HCT116 (cell line): Measurements from ENCODE around the gene MACIR. TPM values are rescaled to one million over a fixed set of nuclear protein-coding genes. Genes with fewer than 3 reads are reported as not detected.

ENCODE experiments used
- ATAC-seq: fragments of 200-7000 bp; cut with Tn5 transposase; 2 replicates; pipeline ENCODE4 v1.9.1; 2020; ENCODE audit warnings: mild to moderate bottlenecking, moderate library complexity
- BruUV-seq: library from RNA; stranded (reverse); fragments of 400-500 nt; replicated peaks from 2 replicates; lab custom pipeline; 2021; lab: Mats Ljungman, UMichigan
- CTCF ChIA-PET: fragments of 300-600 bp; sonication (Branson Sonifier 250); formaldehyde crosslinking; loops from one replicate; lab custom pipeline; 2021; ENCODE audit warnings: antibody characterized with exemption; lab: Charles Lee
- POLR2A ChIA-PET: fragments of 300-600, 350-600 bp; sonication (Branson Sonifier 250); formaldehyde crosslinking; loops from one replicate; lab custom pipeline; 2021; ENCODE audit warnings: antibody characterized with exemption; lab: Charles Lee
- RAD21 ChIA-PET, 2 experiments: fragments of 300-600 bp; sonication (Branson Sonifier 250); formaldehyde crosslinking; loops; one replicate each; lab custom pipeline; 2023; ENCODE audit warnings: low total read pairs in 2 of 2; ENCODE audit not compliant: uncharacterized antibody in 2 of 2, unreplicated experiment in 2 of 2, low non-redundant PET in 1 of 2; lab: Charles Lee
- DNase-seq: peaks from one replicate; pipeline ENCODE4 v3.0.0-alpha.2; 2010; ENCODE audit warnings: low read depth, low spot score
- H2AFZ ChIP-seq: fragments of 200-600 bp; shearing (Covaris generic), sonication (generic); 2 replicates; pipeline ENCODE4 v1.6.1; 2017; ENCODE audit warnings: low read depth, mixed run types, mixed read lengths, antibody characterized with exemption, low read length; ENCODE audit not compliant: poor library complexity, severe bottlenecking
- H3K27ac ChIP-seq: 2 replicates; pipeline ENCODE4 v1.5.1; 2012; ENCODE audit warnings: low read depth, low read length
- H3K27me3 ChIP-seq: fragments of 200-600 bp; sonication (generic); 2 replicates; pipeline ENCODE4 v1.6.1; 2016; ENCODE audit warnings: mixed run types, low read length, mixed read lengths; ENCODE audit not compliant: insufficient read depth
- H3K36me3 ChIP-seq, 2 experiments: fragments of 200-500 bp in 1 of 2; fragments of 200-600 bp in 1 of 2; sonication (Bioruptor generic) in 1 of 2; sonication (generic) in 1 of 2; 2 replicates each; pipeline versions ENCODE4 v1.5.1 to v1.6.1; 2014 to 2016; ENCODE audit warnings: low read length in 2 of 2, inconsistent platforms in 1 of 2, mixed read lengths in 1 of 2, mixed run types in 1 of 2; ENCODE audit not compliant: insufficient read depth in 2 of 2, control insufficient read depth in 1 of 2
- H3K4me1 ChIP-seq, 2 experiments: fragments of 200-600 bp in 1 of 2; sonication (generic) in 1 of 2; 2 replicates each; pipeline versions ENCODE4 v1.5.1 to v1.6.1; 2012 to 2017; ENCODE audit warnings: low read length in 2 of 2, inconsistent platforms in 1 of 2, mild to moderate bottlenecking in 1 of 2, mixed read lengths in 1 of 2, mixed run types in 1 of 2, moderate library complexity in 1 of 2; ENCODE audit not compliant: insufficient read depth in 2 of 2, control insufficient read depth in 1 of 2
- H3K4me2 ChIP-seq: fragments of 200-600 bp; sonication (generic); 2 replicates; pipeline ENCODE4 v1.6.1; 2017; ENCODE audit warnings: mixed run types, low read length, mixed read lengths
- H3K4me3 ChIP-seq, 2 experiments: fragments of 200-600 bp in 1 of 2; sonication (generic) in 1 of 2; replicated peaks in 1 of 2; 2 replicates each; pipeline ENCODE4 v1.5.1; 2011 to 2016; ENCODE audit warnings: low read length in 2 of 2, control low read depth in 1 of 2, low read depth in 1 of 2, mild to moderate bottlenecking in 1 of 2, mixed read lengths in 1 of 2, mixed run types in 1 of 2
- H3K79me2 ChIP-seq: fragments of 200-600 bp; sonication (generic); 2 replicates; pipeline ENCODE4 v1.6.1; 2017; ENCODE audit warnings: mild to moderate bottlenecking, mixed run types, low read length, moderate library complexity, mixed read lengths; ENCODE audit not compliant: insufficient read depth
- H3K9ac ChIP-seq: fragments of 200-600 bp; sonication (generic); 2 replicates; pipeline ENCODE4 v1.6.1; 2016; ENCODE audit warnings: low read length, mixed read lengths
- H3K9me2 ChIP-seq: fragments of 200-600 bp; sonication (generic), shearing (Covaris generic); 2 replicates; pipeline ENCODE4 v1.6.1; 2017; ENCODE audit warnings: mixed run types, mild to moderate bottlenecking, moderate library complexity; ENCODE audit not compliant: insufficient read depth
- H3K9me3 ChIP-seq, 2 experiments: fragments of 200-500 bp in 1 of 2; fragments of 200-600 bp in 1 of 2; sonication (Bioruptor generic) in 1 of 2; sonication (generic) in 1 of 2; 2 replicates each; pipeline ENCODE4 v1.6.1; 2014 to 2017; ENCODE audit warnings: low read length in 2 of 2, mixed read lengths in 2 of 2, inconsistent platforms in 1 of 2, low read depth in 1 of 2, mild to moderate bottlenecking in 1 of 2, mixed run types in 1 of 2, moderate library complexity in 1 of 2; ENCODE audit not compliant: control insufficient read depth in 1 of 2, insufficient read depth in 1 of 2
- H4K20me1 ChIP-seq: fragments of 200-600 bp; sonication (generic), shearing (Covaris generic); 2 replicates; pipeline ENCODE4 v1.6.1; 2017; ENCODE audit warnings: mixed run types, mild to moderate bottlenecking, moderate library complexity; ENCODE audit not compliant: insufficient read depth
- CBX3 ChIP-seq: IDR thresholded peaks from 2 replicates; pipeline ENCODE4 v1.6.1; 2012; ENCODE audit warnings: low read depth
- EGR1 ChIP-seq: IDR thresholded peaks from 2 replicates; pipeline ENCODE4 v1.6.1; 2012; ENCODE audit warnings: low read depth
- ELF1 ChIP-seq: IDR thresholded peaks from 2 replicates; pipeline ENCODE4 v1.6.1; 2012; ENCODE audit warnings: low read depth, borderline replicate concordance
- EZH2 ChIP-seq: fragments of 200-600 bp; sonication (generic); IDR thresholded peaks from 2 replicates; pipeline ENCODE4 v1.6.1; 2017; ENCODE audit warnings: antibody characterized with exemption, mixed run types
- EZH2phosphoT487 ChIP-seq: fragments of 200-600 bp; IDR thresholded peaks from 2 replicates; pipeline ENCODE4 v1.6.1; 2018; ENCODE audit warnings: antibody characterized with exemption, borderline replicate concordance
- FOSL1 ChIP-seq: IDR thresholded peaks from 2 replicates; pipeline ENCODE4 v1.6.1; 2012; ENCODE audit warnings: low read depth
- JUND ChIP-seq: IDR thresholded peaks from 2 replicates; pipeline ENCODE4 v1.6.1; 2012
- POLR2A ChIP-seq: IDR thresholded peaks from 2 replicates; pipeline ENCODE4 v1.7.0; 2011; ENCODE audit warnings: borderline replicate concordance; ENCODE audit not compliant: insufficient read depth, insufficient read length; ENCODE audit errors: extremely low read depth
- POLR2AphosphoS5 ChIP-seq: IDR thresholded peaks from 2 replicates; pipeline ENCODE4 v1.6.1; 2011; ENCODE audit warnings: mild to moderate bottlenecking, low read depth, low read length, moderate library complexity
- RAD21 ChIP-seq: IDR thresholded peaks from 2 replicates; pipeline ENCODE4 v1.6.1; 2012; ENCODE audit warnings: low read depth, mild to moderate bottlenecking
- SIN3A ChIP-seq: IDR thresholded peaks from 2 replicates; pipeline ENCODE4 v1.6.1; 2012; ENCODE audit warnings: low read depth
- SP1 ChIP-seq: IDR thresholded peaks from 2 replicates; pipeline ENCODE4 v1.6.1; 2012; ENCODE audit warnings: low read depth
- TCF7L2 ChIP-seq: IDR thresholded peaks from 2 replicates; pipeline ENCODE4 v1.7.0; 2011; ENCODE audit warnings: borderline replicate concordance, inconsistent platforms; ENCODE audit not compliant: insufficient read depth, insufficient read length; ENCODE audit errors: extremely low read depth
- YY1 ChIP-seq: IDR thresholded peaks from 2 replicates; pipeline ENCODE4 v1.6.1; 2011; ENCODE audit warnings: low read length, low read depth, moderate library complexity, mild to moderate bottlenecking; ENCODE audit not compliant: insufficient replicate concordance; ENCODE audit errors: extremely low read depth
- ZFX ChIP-seq: fragments of 450-650 bp; IDR thresholded peaks from 2 replicates; pipeline ENCODE4 v1.6.1; 2017
- ZNF274 ChIP-seq: fragments of 200-500 bp; sonication (Bioruptor generic); IDR thresholded peaks from 2 replicates; pipeline ENCODE4 v1.6.1; 2014; ENCODE audit warnings: mild to moderate bottlenecking, low read depth, low read length, inconsistent platforms
- intact Hi-C: fragments of 100-400 bp; cut with micrococcal nuclease; formaldehyde crosslinking; loops from 2 replicates; pipeline ENCODE4 v1.10.0; 2022
- total RNA-seq: library from RNA; stranded (reverse); gene quantifications from one replicate; pipeline ENCODE4 v1.2.1, GENCODE V29; 2021; ENCODE audit not compliant: unreplicated experiment
- TF ChIP-seq, protein P1 (sequence below): IDR thresholded peaks from 2 replicates; pipeline ENCODE4 v1.6.1; 2012
- TF ChIP-seq, protein P2 (sequence below): IDR thresholded peaks from 2 replicates; pipeline ENCODE4 v1.6.1; 2011; ENCODE audit warnings: mild to moderate bottlenecking, low read length, moderate library complexity; ENCODE audit not compliant: insufficient replicate concordance; ENCODE audit errors: extremely low read depth
- TF ChIP-seq, protein P3 (sequence below): IDR thresholded peaks from 2 replicates; pipeline ENCODE4 v1.6.1; 2012; ENCODE audit warnings: low read depth

MACIR gene
- total RNA-seq, 1 experiment from 2014 or later = 10.4 TPM

DNA sequence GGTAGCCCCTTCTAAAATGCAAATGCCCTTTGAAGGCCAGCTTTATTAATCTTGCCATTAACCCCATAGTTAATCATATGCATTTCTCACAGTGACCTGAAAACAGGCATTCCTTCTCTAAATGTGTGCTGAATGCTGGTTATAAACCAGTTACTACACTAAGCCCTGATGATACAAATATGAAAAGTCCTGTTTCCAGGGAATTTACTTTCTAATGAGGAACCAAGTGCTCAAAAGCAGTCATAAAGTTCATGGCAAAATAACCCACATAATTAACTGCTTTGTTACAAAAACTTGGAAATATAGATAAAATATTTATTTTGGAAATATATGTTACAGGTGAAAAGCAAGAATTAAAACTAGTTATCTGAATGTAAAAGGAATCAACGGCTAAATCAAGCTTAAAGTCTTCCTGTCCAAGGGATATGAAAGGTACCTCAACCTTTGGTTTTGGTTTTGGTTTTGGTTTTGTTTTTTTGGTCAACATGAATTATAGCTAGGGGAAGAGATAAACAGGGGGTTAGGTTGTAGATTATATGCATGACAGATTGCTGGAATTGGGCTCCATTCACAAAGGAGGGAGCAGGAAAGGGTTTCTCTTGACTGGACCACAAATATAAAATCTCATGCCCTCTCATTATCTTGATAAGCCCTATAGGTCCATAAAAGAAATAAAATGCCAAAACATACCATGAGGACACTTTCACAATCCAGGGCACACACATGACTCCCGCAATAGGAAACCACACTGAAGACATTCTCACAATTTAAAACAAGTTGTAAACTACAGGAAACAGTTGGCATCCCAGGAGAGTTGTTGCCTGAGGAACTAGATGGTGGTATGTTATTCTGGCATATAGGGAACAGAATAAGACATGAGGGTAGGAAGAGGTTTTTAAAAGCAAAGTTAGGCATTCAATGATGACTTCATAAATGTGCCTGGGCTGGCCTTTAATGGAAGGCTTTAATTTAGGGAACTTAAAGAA lies 46.7 kb upstream of the MACIR start:
- peaks cover 0 to 3% of the 10 kb centered on the region in 2 experiments; a peak in 1 of 4 replicates for H3K4me1 ChIP-seq
- intact Hi-C loops = no loop called here
- no peak overlapping the region for H3K4me2 ChIP-seq
- H3K9me2 ChIP-seq = no peaks in the 10 kb centered on the region
- DNase-seq = no peak
- no peak overlapping the region for H2AFZ ChIP-seq
- H3K36me3 ChIP-seq = no peaks in the 10 kb centered on the region
- no peaks in the 10 kb centered on the region for H3K27me3 ChIP-seq
- H3K9me3 ChIP-seq = no peaks in the 10 kb centered on the region
- RAD21 ChIA-PET = no interaction called here
- no peaks in the 10 kb centered on the region for H3K79me2 ChIP-seq
- no peak overlapping the region for H3K9ac ChIP-seq
- BruUV-seq = no TSS peak
- no peak overlapping the region for H3K4me3 ChIP-seq
- H4K20me1 ChIP-seq = no peaks in the 10 kb centered on the region
- ATAC-seq = no peak
- POLR2A ChIA-PET = no interaction called here
- H3K27ac ChIP-seq = no peak overlapping the region
- CTCF ChIA-PET = interaction anchor here (0.6 to 0.9 kb wide), 2 partner anchors 13 to 759 kb away, joined by 3 read pairs; no protein-coding TSS in a partner anchor
- TF ChIP-seq SIN3A (no peak), POLR2A (no peak), TCF7L2 (no peak), POLR2AphosphoS5 (no peak), JUND (no peak), EGR1 (no peak), SP1 (no peak), ZFX (no peak), CBX3 (no peak), EZH2 (no peak), FOSL1 (no peak), YY1 (no peak), RAD21 (no peak), EZH2phosphoT487 (no peak), ZNF274 (no peak), ELF1 (no peak)
- TF ChIP-seq, protein P1, sequence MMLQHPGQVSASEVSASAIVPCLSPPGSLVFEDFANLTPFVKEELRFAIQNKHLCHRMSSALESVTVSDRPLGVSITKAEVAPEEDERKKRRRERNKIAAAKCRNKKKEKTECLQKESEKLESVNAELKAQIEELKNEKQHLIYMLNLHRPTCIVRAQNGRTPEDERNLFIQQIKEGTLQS = no peak
- TF ChIP-seq, protein P2, sequence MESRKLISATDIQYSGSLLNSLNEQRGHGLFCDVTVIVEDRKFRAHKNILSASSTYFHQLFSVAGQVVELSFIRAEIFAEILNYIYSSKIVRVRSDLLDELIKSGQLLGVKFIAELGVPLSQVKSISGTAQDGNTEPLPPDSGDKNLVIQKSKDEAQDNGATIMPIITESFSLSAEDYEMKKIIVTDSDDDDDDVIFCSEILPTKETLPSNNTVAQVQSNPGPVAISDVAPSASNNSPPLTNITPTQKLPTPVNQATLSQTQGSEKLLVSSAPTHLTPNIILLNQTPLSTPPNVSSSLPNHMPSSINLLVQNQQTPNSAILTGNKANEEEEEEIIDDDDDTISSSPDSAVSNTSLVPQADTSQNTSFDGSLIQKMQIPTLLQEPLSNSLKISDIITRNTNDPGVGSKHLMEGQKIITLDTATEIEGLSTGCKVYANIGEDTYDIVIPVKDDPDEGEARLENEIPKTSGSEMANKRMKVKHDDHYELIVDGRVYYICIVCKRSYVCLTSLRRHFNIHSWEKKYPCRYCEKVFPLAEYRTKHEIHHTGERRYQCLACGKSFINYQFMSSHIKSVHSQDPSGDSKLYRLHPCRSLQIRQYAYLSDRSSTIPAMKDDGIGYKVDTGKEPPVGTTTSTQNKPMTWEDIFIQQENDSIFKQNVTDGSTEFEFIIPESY = no peak
- TF ChIP-seq, protein P3, sequence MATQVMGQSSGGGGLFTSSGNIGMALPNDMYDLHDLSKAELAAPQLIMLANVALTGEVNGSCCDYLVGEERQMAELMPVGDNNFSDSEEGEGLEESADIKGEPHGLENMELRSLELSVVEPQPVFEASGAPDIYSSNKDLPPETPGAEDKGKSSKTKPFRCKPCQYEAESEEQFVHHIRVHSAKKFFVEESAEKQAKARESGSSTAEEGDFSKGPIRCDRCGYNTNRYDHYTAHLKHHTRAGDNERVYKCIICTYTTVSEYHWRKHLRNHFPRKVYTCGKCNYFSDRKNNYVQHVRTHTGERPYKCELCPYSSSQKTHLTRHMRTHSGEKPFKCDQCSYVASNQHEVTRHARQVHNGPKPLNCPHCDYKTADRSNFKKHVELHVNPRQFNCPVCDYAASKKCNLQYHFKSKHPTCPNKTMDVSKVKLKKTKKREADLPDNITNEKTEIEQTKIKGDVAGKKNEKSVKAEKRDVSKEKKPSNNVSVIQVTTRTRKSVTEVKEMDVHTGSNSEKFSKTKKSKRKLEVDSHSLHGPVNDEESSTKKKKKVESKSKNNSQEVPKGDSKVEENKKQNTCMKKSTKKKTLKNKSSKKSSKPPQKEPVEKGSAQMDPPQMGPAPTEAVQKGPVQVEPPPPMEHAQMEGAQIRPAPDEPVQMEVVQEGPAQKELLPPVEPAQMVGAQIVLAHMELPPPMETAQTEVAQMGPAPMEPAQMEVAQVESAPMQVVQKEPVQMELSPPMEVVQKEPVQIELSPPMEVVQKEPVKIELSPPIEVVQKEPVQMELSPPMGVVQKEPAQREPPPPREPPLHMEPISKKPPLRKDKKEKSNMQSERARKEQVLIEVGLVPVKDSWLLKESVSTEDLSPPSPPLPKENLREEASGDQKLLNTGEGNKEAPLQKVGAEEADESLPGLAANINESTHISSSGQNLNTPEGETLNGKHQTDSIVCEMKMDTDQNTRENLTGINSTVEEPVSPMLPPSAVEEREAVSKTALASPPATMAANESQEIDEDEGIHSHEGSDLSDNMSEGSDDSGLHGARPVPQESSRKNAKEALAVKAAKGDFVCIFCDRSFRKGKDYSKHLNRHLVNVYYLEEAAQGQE = no peak
